Natural killer cell (primary cell): ENCODE data around the gene CHRNA3. TPM values are rescaled to one million over a fixed set of nuclear protein-coding genes. Genes with fewer than 3 reads are reported as not detected.

Experiments
- ATAC-seq, 3 donors: fragments of 150-1000 bp in 2 of 3; fragments of 200-7000 bp in 1 of 3; cut with Tn5 transposase; 1 replicate in 1 of 3; 2 replicates in 2 of 3; pipeline ENCODE4 v1.10.0; 2021; ENCODE audit warnings: mild to moderate bottlenecking in 2 of 3, moderate library complexity in 2 of 3
- DNase-seq, 2 donors: peaks; one replicate each; pipeline versions ENCODE4 v3.0.0 to v3.0.0-alpha.2; 2013 to 2021; ENCODE audit warnings: mixed read lengths in 1 of 2
- H3K27ac ChIP-seq: one replicate; pipeline ENCODE4 v1.5.1; 2013; ENCODE audit warnings: mild to moderate bottlenecking, low read length
- H3K27me3 ChIP-seq: one replicate; pipeline ENCODE4 v1.6.1; 2013; ENCODE audit warnings: low read length; ENCODE audit not compliant: control insufficient read depth, insufficient read depth
- H3K36me3 ChIP-seq: one replicate; pipeline ENCODE4 v1.6.1; 2013; ENCODE audit warnings: low read length; ENCODE audit not compliant: control insufficient read depth, insufficient read depth
- H3K4me1 ChIP-seq: one replicate; pipeline ENCODE4 v1.6.1; 2013; ENCODE audit warnings: low read length; ENCODE audit not compliant: control insufficient read depth, insufficient read depth
- H3K4me3 ChIP-seq: one replicate; pipeline ENCODE4 v1.5.1; 2013; ENCODE audit warnings: low read length
- H3K9me3 ChIP-seq: one replicate; pipeline ENCODE4 v1.6.1; 2013; ENCODE audit warnings: low read length; ENCODE audit not compliant: control insufficient read depth, insufficient read depth
- H3K27ac Mint-ChIP-seq, 2 donors: one replicate each; pipeline ENCODE4 v1.8.0; 2022; ENCODE audit warnings: mild to moderate bottlenecking in 2 of 2, mixed read lengths in 2 of 2, moderate library complexity in 1 of 2
- H3K27me3 Mint-ChIP-seq, 2 donors: one replicate each; pipeline ENCODE4 v1.8.0; 2022; ENCODE audit warnings: low read depth in 2 of 2, mixed read lengths in 2 of 2
- H3K36me3 Mint-ChIP-seq: one replicate; pipeline ENCODE4 v1.8.0; 2022; ENCODE audit warnings: mixed read lengths
- H3K4me1 Mint-ChIP-seq, 2 donors: one replicate each; pipeline ENCODE4 v1.8.0; 2022; ENCODE audit warnings: mixed read lengths in 2 of 2
- H3K4me3 Mint-ChIP-seq: one replicate; pipeline ENCODE4 v1.8.0; 2022; ENCODE audit warnings: mild to moderate bottlenecking, moderate library complexity, mixed read lengths
- H3K9me3 Mint-ChIP-seq, 2 donors: one replicate each; pipeline ENCODE4 v1.8.0; 2022; ENCODE audit warnings: mixed read lengths in 2 of 2
- CTCF ChIP-seq: fragments of 200-600 bp; IDR thresholded peaks from one replicate; pipeline ENCODE4 v1.8.0; 2022; ENCODE audit warnings: antibody characterized with exemption
- WGBS: methylation state at CpG from one replicate; pipeline ENCODE4 v1.1.7; 2013; ENCODE audit warnings: missing lambda C conversion rate; ENCODE audit not compliant: insufficient coverage; 5-methylcytosine and 5-hydroxymethylcytosine counted together
- intact Hi-C: fragments of 100-400 bp; cut with micrococcal nuclease; formaldehyde crosslinking; loops from one replicate; pipeline ENCODE4 v1.14.2; 2022
- total RNA-seq, 4 donors: library from RNA; stranded (reverse); fragments of 120-200 nt in 1 of 4; gene quantifications; one replicate each; pipeline versions ENCODE4 v1.2.3 to v1.2.4, GENCODE V29; 2013 to 2022

The CHRNA3 gene
- total RNA-seq, 3 donors from 2014 or later (not counting 1 experiment from before 2014, with no cell fraction given) = not detected

GRCh38 chr15:78605680-78606079, 15.1 kb downstream of the CHRNA3 start:
- TF ChIP-seq CTCF = no peak
- no peak for DNase-seq
- intact Hi-C loops = no loop called here
- Histone ChIP-seq H3K27ac (no peak overlapping the region), H3K36me3 (no peaks in the 10 kb centered on the region), H3K27me3 (peaks cover 2% of the 10 kb centered on the region), H3K9me3 (no peaks in the 10 kb centered on the region), H3K4me1 (no peaks in the 10 kb centered on the region), H3K4me3 (no peak overlapping the region)
- H3K4me1 Mint-ChIP-seq = no peaks in the 10 kb centered on the region
- no peaks in the 10 kb centered on the region for H3K9me3 Mint-ChIP-seq
- no peak for ATAC-seq
- H3K27ac Mint-ChIP-seq = no peak overlapping the region
- WGBS = 89% methylated on average over 4 of the region's 4 CpGs
- H3K4me3 Mint-ChIP-seq = no peak overlapping the region
- H3K36me3 Mint-ChIP-seq = no peaks in the 10 kb centered on the region
- peaks cover 17 to 50% of the 10 kb centered on the region in 2 donors for H3K27me3 Mint-ChIP-seq

GRCh38 chr15:78605201-78605600, 15.6 kb downstream of the CHRNA3 start:
- Histone ChIP-seq H3K9me3 (no peaks in the 10 kb centered on the region), H3K4me1 (no peaks in the 10 kb centered on the region), H3K27ac (no peak overlapping the region), H3K36me3 (no peaks in the 10 kb centered on the region), H3K4me3 (no peak overlapping the region), H3K27me3 (peaks cover 2% of the 10 kb centered on the region)
- ATAC-seq (no peak), DNase-seq (no peak)
- peaks cover 15 to 48% of the 10 kb centered on the region in 2 donors for H3K27me3 Mint-ChIP-seq
- H3K9me3 Mint-ChIP-seq = no peaks in the 10 kb centered on the region
- H3K4me3 Mint-ChIP-seq = no peak overlapping the region
- H3K4me1 Mint-ChIP-seq = no peaks in the 10 kb centered on the region
- intact Hi-C loops = no loop called here
- no peaks in the 10 kb centered on the region for H3K36me3 Mint-ChIP-seq
- TF ChIP-seq CTCF = no peak
- WGBS = 86% methylated on average over 5 of the region's 5 CpGs
- H3K27ac Mint-ChIP-seq = no peak overlapping the region

- H3K27me3 Mint-ChIP-seq = peaks cover 13 to 41% of the 10 kb centered on the region in 2 donors
- no peak for TF ChIP-seq CTCF
- H3K4me1 Mint-ChIP-seq = no peaks in the 10 kb centered on the region
- intact Hi-C loops = no loop called here
- Histone ChIP-seq H3K4me3 (no peak overlapping the region), H3K4me1 (no peaks in the 10 kb centered on the region), H3K27me3 (peaks cover 2% of the 10 kb centered on the region), H3K9me3 (no peaks in the 10 kb centered on the region), H3K27ac (no peak overlapping the region), H3K36me3 (no peaks in the 10 kb centered on the region)
- ATAC-seq = no peak
- H3K9me3 Mint-ChIP-seq = no peaks in the 10 kb centered on the region
- H3K36me3 Mint-ChIP-seq = no peaks in the 10 kb centered on the region
- H3K4me3 Mint-ChIP-seq = no peak overlapping the region
- no peak for DNase-seq
- 92% methylated on average over 2 of the region's 2 CpGs for WGBS
- no peak overlapping the region for H3K27ac Mint-ChIP-seq
Measured at GRCh38 chr15:78604420-78604819, 16.4 kb downstream of the CHRNA3 start.

GRCh38 chr15:78603467-78603866, 17.3 kb downstream of the CHRNA3 start:
- intact Hi-C loops = no loop called here
- H3K4me1 Mint-ChIP-seq = no peaks in the 10 kb centered on the region
- 88% methylated on average over 2 of the region's 3 CpGs for WGBS
- Histone ChIP-seq H3K4me1 (no peaks in the 10 kb centered on the region), H3K27me3 (peaks cover 2% of the 10 kb centered on the region), H3K9me3 (no peaks in the 10 kb centered on the region), H3K4me3 (no peak overlapping the region), H3K27ac (no peak overlapping the region), H3K36me3 (no peaks in the 10 kb centered on the region)
- H3K27ac Mint-ChIP-seq = no peak overlapping the region
- H3K27me3 Mint-ChIP-seq = peaks cover 13 to 36% of the 10 kb centered on the region in 2 donors
- DNase-seq (no peak), ATAC-seq (no peak)
- no peak overlapping the region for H3K4me3 Mint-ChIP-seq
- H3K9me3 Mint-ChIP-seq = no peaks in the 10 kb centered on the region
- no peaks in the 10 kb centered on the region for H3K36me3 Mint-ChIP-seq
- no peak for TF ChIP-seq CTCF
